Measurements from ENCODE around the gene DCBLD1.

DNA sequence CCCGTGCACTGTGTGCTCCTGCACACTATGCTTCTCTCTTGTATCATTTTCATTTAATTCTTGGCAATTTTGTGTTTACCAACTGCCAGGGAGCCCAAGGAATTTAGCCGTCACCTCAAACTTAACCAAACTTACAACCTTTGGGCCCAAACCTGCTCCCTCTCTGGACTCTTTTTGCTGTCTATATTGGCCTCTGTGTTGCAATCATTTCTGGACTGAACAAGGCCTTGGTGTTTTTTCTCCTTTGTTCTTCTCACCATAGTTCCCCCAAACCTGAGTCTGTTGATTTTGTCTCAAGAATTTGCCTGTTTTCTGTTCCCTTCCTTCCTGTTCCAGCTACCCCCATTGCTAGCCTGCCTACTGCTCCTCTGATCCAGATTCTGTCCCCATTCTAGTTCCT, 19.2 kb downstream of the DCBLD1 start:
- TF ChIP-seq, protein P1, sequence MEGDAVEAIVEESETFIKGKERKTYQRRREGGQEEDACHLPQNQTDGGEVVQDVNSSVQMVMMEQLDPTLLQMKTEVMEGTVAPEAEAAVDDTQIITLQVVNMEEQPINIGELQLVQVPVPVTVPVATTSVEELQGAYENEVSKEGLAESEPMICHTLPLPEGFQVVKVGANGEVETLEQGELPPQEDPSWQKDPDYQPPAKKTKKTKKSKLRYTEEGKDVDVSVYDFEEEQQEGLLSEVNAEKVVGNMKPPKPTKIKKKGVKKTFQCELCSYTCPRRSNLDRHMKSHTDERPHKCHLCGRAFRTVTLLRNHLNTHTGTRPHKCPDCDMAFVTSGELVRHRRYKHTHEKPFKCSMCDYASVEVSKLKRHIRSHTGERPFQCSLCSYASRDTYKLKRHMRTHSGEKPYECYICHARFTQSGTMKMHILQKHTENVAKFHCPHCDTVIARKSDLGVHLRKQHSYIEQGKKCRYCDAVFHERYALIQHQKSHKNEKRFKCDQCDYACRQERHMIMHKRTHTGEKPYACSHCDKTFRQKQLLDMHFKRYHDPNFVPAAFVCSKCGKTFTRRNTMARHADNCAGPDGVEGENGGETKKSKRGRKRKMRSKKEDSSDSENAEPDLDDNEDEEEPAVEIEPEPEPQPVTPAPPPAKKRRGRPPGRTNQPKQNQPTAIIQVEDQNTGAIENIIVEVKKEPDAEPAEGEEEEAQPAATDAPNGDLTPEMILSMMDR (IDR thresholded peaks at IDR 0.05 in 2 of 3, conservative IDR thresholded peaks at IDR 0.05 in 1 of 3; ENCODE audit: borderline replicate concordance in 1 of 3, insufficient read depth in 1 of 3, low read depth in 2 of 3, low read length in 2 of 3), result no peak
- TF ChIP-seq CBX3 (IDR thresholded peaks at IDR 0.05; ENCODE audit: low read depth) (no peak), SP1 (IDR thresholded peaks at IDR 0.05; ENCODE audit: low read depth) (no peak), YY1 (IDR thresholded peaks at IDR 0.05; ENCODE audit: extremely low read depth, insufficient replicate concordance, low read depth, low read length) (no peak), POLR2AphosphoS5 (IDR thresholded peaks at IDR 0.05; ENCODE audit: low read depth, low read length) (no peak), POLR2A (IDR thresholded peaks at IDR 0.05; ENCODE audit: borderline replicate concordance, extremely low read depth, insufficient read depth, insufficient read length) (no peak), RAD21 (IDR thresholded peaks at IDR 0.05; ENCODE audit: low read depth) (no peak), SIN3A (IDR thresholded peaks at IDR 0.05; ENCODE audit: low read depth) (no peak), EZH2 (IDR thresholded peaks at IDR 0.05) (no peak), CEBPB (IDR thresholded peaks at IDR 0.05; ENCODE audit: low read depth) (no peak), ZNF274 (IDR thresholded peaks at IDR 0.05; ENCODE audit: low read depth, low read length) (no peak), FOSL1 (IDR thresholded peaks at IDR 0.05; ENCODE audit: low read depth) (no peak)
- TF ChIP-seq, protein P2, sequence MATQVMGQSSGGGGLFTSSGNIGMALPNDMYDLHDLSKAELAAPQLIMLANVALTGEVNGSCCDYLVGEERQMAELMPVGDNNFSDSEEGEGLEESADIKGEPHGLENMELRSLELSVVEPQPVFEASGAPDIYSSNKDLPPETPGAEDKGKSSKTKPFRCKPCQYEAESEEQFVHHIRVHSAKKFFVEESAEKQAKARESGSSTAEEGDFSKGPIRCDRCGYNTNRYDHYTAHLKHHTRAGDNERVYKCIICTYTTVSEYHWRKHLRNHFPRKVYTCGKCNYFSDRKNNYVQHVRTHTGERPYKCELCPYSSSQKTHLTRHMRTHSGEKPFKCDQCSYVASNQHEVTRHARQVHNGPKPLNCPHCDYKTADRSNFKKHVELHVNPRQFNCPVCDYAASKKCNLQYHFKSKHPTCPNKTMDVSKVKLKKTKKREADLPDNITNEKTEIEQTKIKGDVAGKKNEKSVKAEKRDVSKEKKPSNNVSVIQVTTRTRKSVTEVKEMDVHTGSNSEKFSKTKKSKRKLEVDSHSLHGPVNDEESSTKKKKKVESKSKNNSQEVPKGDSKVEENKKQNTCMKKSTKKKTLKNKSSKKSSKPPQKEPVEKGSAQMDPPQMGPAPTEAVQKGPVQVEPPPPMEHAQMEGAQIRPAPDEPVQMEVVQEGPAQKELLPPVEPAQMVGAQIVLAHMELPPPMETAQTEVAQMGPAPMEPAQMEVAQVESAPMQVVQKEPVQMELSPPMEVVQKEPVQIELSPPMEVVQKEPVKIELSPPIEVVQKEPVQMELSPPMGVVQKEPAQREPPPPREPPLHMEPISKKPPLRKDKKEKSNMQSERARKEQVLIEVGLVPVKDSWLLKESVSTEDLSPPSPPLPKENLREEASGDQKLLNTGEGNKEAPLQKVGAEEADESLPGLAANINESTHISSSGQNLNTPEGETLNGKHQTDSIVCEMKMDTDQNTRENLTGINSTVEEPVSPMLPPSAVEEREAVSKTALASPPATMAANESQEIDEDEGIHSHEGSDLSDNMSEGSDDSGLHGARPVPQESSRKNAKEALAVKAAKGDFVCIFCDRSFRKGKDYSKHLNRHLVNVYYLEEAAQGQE (IDR thresholded peaks at IDR 0.05; ENCODE audit: low read depth), result no peak
